Fibroblast of pulmonary artery (primary cell): ENCODE data around the gene GZMH.

Source experiments
- DNase-seq: peaks from one replicate; pipeline ENCODE4 v3.0.0-alpha.2; 2010; ENCODE audit warnings: low read depth
- H3K4me3 ChIP-seq: replicated peaks from 2 replicates; pipeline ENCODE4 v1.5.1; 2011; ENCODE audit warnings: low read depth, mild to moderate bottlenecking, control low read depth, low read length, moderate library complexity
- CTCF ChIP-seq: IDR thresholded peaks from 2 replicates; pipeline ENCODE4 v1.5.1; 2011; ENCODE audit warnings: mild to moderate bottlenecking, control low read depth, low read length, inconsistent platforms; ENCODE audit errors: missing control alignments

The GZMH gene

GRCh38 chr14:24566318-24566717, 43.2 kb downstream of the GZMH start:
- DNase-seq: no peak
- no peak overlapping the region for H3K4me3 ChIP-seq
- no peak for TF ChIP-seq CTCF

- no peak for DNase-seq
- no peak for TF ChIP-seq CTCF
Measured at GRCh38 chr14:24565766-24566165, 43.7 kb downstream of the GZMH start.

GRCh38 chr14:24563505-24563904, 46.0 kb downstream of the GZMH start:
- DNase-seq: no peak
- TF ChIP-seq CTCF: no peak
- H3K4me3 ChIP-seq: no peak overlapping the region

More at GRCh38 chr14:24565766-24566165, 43.7 kb downstream of the GZMH start:
- H3K4me3 ChIP-seq: no peak overlapping the region

GRCh38 chr14:24556756-24557155, 52.7 kb downstream of the GZMH start:
- TF ChIP-seq CTCF: no peak
- peak; percentile 3 for DNase-seq
- no peak overlapping the region for H3K4me3 ChIP-seq
